ENCODE measurements around the gene EP400. TPM values are rescaled to one million over a fixed set of nuclear protein-coding genes. Genes with fewer than 3 reads are reported as not detected.

Gene EP400
- total and polyA plus RNA-seq, 2 of the 4 experiments (the other 2 are of a cell fraction): 4.3 to 11.4 TPM

- Histone ChIP-seq H3K4me3 (ENCODE audit: insufficient read depth, low read depth, low read length) (no peak overlapping the region), H4K8ac (ENCODE audit: low read depth in 2 of 2, low read length in 2 of 2) (no peak overlapping the region), H3K9me3 (ENCODE audit: control insufficient read depth, insufficient read depth, low read length) (peaks cover 2% of the 10 kb centered on the region; the same call in 1 of the 2 replicates), H2AK9ac (replicated peaks; ENCODE audit: low read depth, low read length, poor library complexity) (no peak overlapping the region), H3K27me3 (ENCODE audit: control insufficient read depth, insufficient read depth, low read length) (no peaks in the 10 kb centered on the region), H3K23ac (ENCODE audit: low read depth, low read length) (no peak overlapping the region), H2BK20ac (ENCODE audit: low read depth, low read length) (no peak overlapping the region), H4K20me1 (ENCODE audit: insufficient read depth, low read length) (no peaks in the 10 kb centered on the region), H3K14ac (replicated peaks; ENCODE audit: low read depth, low read length) (no peak overlapping the region), H3K4me2 (ENCODE audit: low read depth, low read length) (no peak overlapping the region), H4K5ac (ENCODE audit: low read depth, low read length) (no peak overlapping the region), H3K56ac (ENCODE audit: extremely low read depth, insufficient read depth, low read length) (no peak overlapping the region), H2BK120ac (ENCODE audit: low read depth, low read length) (no peak overlapping the region), H4K91ac (ENCODE audit: insufficient read depth, low read depth, low read length) (no peak overlapping the region), H3K36me3 (ENCODE audit: control insufficient read depth, insufficient read depth, low read length) (peaks cover 41% of the 10 kb centered on the region), H2BK5ac (ENCODE audit: low read depth, low read length, poor library complexity, severe bottlenecking) (no peak overlapping the region), H3K9me1 (ENCODE audit: insufficient read depth, low read length) (no peaks in the 10 kb centered on the region), H3K9ac (ENCODE audit: low read depth, low read length) (no peak overlapping the region), H3K18ac (ENCODE audit: low read depth, low read length) (no peak overlapping the region), H3K27ac (ENCODE audit: insufficient read depth, low read length) (no peak overlapping the region), H2AK5ac (ENCODE audit: low read depth, low read length) (no peak overlapping the region), H3K4ac (ENCODE audit: low read depth, low read length) (no peak overlapping the region), H2BK15ac (ENCODE audit: low read depth, low read length) (no peak overlapping the region), H2AFZ (replicated peaks; ENCODE audit: low read length, poor library complexity) (no peak overlapping the region), H3K79me1 (ENCODE audit: low read depth in 1 of 2, low read length in 2 of 2) (no peaks in the 10 kb centered on the region), H3K4me1 (ENCODE audit: control insufficient read depth, insufficient read depth, low read length) (no peaks in the 10 kb centered on the region)
- intact Hi-C loops (cut with micrococcal nuclease) (no loop called here), dilution Hi-C loops (cut with HindIII; ENCODE audit: low sequenced_read_pairs, unreplicated experiment) (no loop called here), in situ Hi-C loops (cut with MboI; ENCODE audit: low sequenced_read_pairs) (no loop called here)
- no TSS peak for BruUV-seq (replicated peaks)
- ChIA-PET POLR2A (ENCODE audit: unreplicated experiment) (no interaction called here), CTCF (no interaction called here)
- no peak for DNase-seq
- no peak for TF ChIP-seq FOS (IDR thresholded peaks at IDR 0.05; ENCODE audit: low read depth, low read length)
- no peak for TF ChIP-seq MXI1 (IDR thresholded peaks at IDR 0.05; ENCODE audit: borderline replicate concordance, low read depth, low read length)
- no peak for ATAC-seq (ENCODE audit: low read depth)
- 100% methylated on average over 3 of the region's 12 CpGs; no CpG with 5 or more reads in 1 of the 2 experiments for WGBS, 2 experiments (ENCODE audit: extremely low coverage in 2 of 2, insufficient read length in 1 of 2)
Observed at GRCh38 chr12:132125736-132126135, 176.0 kb downstream of the EP400 start.
